ENCODE data around the gene FAM76B. TPM values are rescaled to one million over a fixed set of nuclear protein-coding genes. Genes with fewer than 3 reads are reported as not detected.

The FAM76B gene
- polyA plus RNA-seq, 2 of the 4 experiments (the other 2 are of a cell fraction): 11.4 to 33.3 TPM

DNA sequence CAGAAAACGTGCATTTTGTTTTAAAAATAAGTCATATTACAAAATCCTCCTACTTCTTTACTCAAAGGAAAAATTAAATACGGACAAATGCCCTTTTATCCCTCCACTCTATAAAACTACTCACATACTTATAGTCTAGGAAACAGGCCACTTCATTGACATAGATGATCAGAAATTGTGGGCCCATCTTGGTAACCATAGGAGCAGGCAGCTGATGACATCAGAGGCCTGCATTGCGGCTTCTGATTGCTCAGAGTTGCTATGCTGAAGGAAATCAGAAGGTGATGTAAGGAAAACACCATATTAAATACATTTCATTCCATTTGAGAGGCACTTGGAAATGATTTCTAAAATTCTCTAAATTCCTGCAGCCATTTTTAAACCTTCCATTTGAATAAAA is 27.0 kb downstream of the FAM76B start:
- ChIA-PET CTCF (interaction anchor here (2.6 to 10.7 kb wide), 2 partner anchors 608 to 695 kb away, joined by 11 to 105 read pairs; partner anchors contain the start of gene SRSF8), POLR2A (no interaction called here)
- ATAC-seq (no peak), FAIRE-seq (no peak), DNase-seq (ENCODE audit: low read depth in 1 of 2, low spot score in 1 of 2) (no peak)
- TF ChIP-seq RFX5 (IDR thresholded peaks at IDR 0.05) (no peak), TFCP2L1 (CRISPR knock-in tag; IDR thresholded peaks at IDR 0.05) (no peak), ZNF302 (CRISPR knock-in tag; IDR thresholded peaks at IDR 0.05) (no peak), MYC (IDR thresholded peaks at IDR 0.05; ENCODE audit: borderline replicate concordance, low read length) (no peak), POLR2A (IDR thresholded peaks at IDR 0.05; ENCODE audit: low read length) (no peak), FOSL2 (IDR thresholded peaks at IDR 0.05) (no peak), FOSL2 (CRISPR knock-in tag; IDR thresholded peaks at IDR 0.05) (no peak), HEYL (CRISPR knock-in tag; IDR thresholded peaks at IDR 0.05) (no peak), GATA3 (IDR thresholded peaks at IDR 0.05; ENCODE audit: borderline replicate concordance) (no peak), ZSCAN20 (CRISPR knock-in tag; IDR thresholded peaks at IDR 0.05) (no peak), POLR2AphosphoS2 (conservative IDR thresholded peaks at IDR 0.05; ENCODE audit: low read length) (no peak), EHMT2 (IDR thresholded peaks at IDR 0.05; ENCODE audit: low read depth) (no peak)
- TF ChIP-seq, protein P1, sequence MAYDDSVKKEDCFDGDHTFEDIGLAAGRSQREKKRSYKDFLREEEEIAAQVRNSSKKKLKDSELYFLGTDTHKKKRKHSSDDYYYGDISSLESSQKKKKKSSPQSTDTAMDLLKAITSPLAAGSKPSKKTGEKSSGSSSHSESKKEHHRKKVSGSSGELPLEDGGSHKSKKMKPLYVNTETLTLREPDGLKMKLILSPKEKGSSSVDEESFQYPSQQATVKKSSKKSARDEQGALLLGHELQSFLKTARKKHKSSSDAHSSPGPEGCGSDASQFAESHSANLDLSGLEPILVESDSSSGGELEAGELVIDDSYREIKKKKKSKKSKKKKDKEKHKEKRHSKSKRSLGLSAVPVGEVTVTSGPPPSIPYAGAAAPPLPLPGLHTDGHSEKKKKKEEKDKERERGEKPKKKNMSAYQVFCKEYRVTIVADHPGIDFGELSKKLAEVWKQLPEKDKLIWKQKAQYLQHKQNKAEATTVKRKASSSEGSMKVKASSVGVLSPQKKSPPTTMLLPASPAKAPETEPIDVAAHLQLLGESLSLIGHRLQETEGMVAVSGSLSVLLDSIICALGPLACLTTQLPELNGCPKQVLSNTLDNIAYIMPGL (CRISPR knock-in tag; IDR thresholded peaks at IDR 0.05; ENCODE audit: borderline replicate concordance): no peak
- TF ChIP-seq, protein P2, sequence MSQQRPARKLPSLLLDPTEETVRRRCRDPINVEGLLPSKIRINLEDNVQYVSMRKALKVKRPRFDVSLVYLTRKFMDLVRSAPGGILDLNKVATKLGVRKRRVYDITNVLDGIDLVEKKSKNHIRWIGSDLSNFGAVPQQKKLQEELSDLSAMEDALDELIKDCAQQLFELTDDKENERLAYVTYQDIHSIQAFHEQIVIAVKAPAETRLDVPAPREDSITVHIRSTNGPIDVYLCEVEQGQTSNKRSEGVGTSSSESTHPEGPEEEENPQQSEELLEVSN (IDR thresholded peaks at IDR 0.05; ENCODE audit: borderline replicate concordance, low read depth): no peak
- Histone ChIP-seq H3K9me3 (no peaks in the 10 kb centered on the region), H3K4me1 (peaks cover 3% of the 10 kb centered on the region; the same call in 1 of the 3 replicates), H3K27ac (no peak overlapping the region), H3K4me3 (no peak overlapping the region), H3K4me2 (no peak overlapping the region)
- 77% methylated on average over 3 of the region's 3 CpGs for WGBS (ENCODE audit: missing lambda C conversion rate)

DNA sequence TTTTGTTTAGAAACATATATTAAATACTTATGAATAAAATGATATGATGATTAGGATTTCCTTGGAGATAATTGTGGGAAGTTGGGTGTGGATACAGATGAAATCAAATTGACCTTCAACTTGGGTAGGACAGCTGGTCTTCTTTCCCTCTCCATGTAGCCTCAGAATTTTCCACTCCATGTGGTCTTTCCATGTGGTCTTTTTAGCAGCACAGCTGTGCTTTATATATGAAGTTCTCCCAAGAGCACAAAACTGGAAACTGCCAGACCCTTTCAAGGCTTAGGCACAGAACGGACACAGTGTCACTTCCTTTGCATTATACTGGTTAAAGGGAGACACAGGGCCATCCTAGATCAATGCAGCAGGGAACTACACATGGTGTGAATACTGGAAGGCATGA is 28.6 kb downstream of the FAM76B start:
- ChIA-PET POLR2A (no interaction called here), CTCF (interaction anchor here (1.0 to 10.7 kb wide), 2 partner anchors 11 to 607 kb away, joined by 3 to 105 read pairs; no protein-coding TSS in a partner anchor)
- no peaks in the 10 kb centered on the region for H3K4me1 ChIP-seq
- TF ChIP-seq, protein P3, sequence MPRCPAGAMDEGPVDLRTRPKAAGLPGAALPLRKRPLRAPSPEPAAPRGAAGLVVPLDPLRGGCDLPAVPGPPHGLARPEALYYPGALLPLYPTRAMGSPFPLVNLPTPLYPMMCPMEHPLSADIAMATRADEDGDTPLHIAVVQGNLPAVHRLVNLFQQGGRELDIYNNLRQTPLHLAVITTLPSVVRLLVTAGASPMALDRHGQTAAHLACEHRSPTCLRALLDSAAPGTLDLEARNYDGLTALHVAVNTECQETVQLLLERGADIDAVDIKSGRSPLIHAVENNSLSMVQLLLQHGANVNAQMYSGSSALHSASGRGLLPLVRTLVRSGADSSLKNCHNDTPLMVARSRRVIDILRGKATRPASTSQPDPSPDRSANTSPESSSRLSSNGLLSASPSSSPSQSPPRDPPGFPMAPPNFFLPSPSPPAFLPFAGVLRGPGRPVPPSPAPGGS (IDR thresholded peaks at IDR 0.05): no peak
- TF ChIP-seq FOSL2 (IDR thresholded peaks at IDR 0.05) (no peak), FOSL2 (CRISPR knock-in tag; IDR thresholded peaks at IDR 0.05) (no peak), POLR2AphosphoS2 (conservative IDR thresholded peaks at IDR 0.05; ENCODE audit: low read length) (no peak), JUNB (IDR thresholded peaks at IDR 0.05) (no peak), NPAS2 (CRISPR knock-in tag; IDR thresholded peaks at IDR 0.05; ENCODE audit: borderline replicate concordance) (no peak), ZC3H11A (IDR thresholded peaks at IDR 0.05) (no peak), NFE2L2 (conservative IDR thresholded peaks at IDR 0.05; ENCODE audit: low read length) (no peak), ZNF302 (CRISPR knock-in tag; IDR thresholded peaks at IDR 0.05) (no peak), GATA3 (IDR thresholded peaks at IDR 0.05; ENCODE audit: borderline replicate concordance) (no peak), MAZ (IDR thresholded peaks at IDR 0.05; ENCODE audit: borderline replicate concordance, low read depth, low read length) (no peak), RNF2 (IDR thresholded peaks at IDR 0.05; ENCODE audit: borderline replicate concordance, low read depth) (no peak), EP300 (IDR thresholded peaks at IDR 0.05) (no peak), HEYL (CRISPR knock-in tag; IDR thresholded peaks at IDR 0.05) (no peak)
- TF ChIP-seq, protein P4, sequence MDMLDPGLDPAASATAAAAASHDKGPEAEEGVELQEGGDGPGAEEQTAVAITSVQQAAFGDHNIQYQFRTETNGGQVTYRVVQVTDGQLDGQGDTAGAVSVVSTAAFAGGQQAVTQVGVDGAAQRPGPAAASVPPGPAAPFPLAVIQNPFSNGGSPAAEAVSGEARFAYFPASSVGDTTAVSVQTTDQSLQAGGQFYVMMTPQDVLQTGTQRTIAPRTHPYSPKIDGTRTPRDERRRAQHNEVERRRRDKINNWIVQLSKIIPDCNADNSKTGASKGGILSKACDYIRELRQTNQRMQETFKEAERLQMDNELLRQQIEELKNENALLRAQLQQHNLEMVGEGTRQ (IDR thresholded peaks at IDR 0.05): no peak
- TF ChIP-seq, protein P5, sequence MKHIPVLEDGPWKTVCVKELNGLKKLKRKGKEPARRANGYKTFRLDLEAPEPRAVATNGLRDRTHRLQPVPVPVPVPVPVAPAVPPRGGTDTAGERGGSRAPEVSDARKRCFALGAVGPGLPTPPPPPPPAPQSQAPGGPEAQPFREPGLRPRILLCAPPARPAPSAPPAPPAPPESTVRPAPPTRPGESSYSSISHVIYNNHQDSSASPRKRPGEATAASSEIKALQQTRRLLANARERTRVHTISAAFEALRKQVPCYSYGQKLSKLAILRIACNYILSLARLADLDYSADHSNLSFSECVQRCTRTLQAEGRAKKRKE (CRISPR knock-in tag; IDR thresholded peaks at IDR 0.05; ENCODE audit: low read depth): no peak
- TF ChIP-seq, protein P6, sequence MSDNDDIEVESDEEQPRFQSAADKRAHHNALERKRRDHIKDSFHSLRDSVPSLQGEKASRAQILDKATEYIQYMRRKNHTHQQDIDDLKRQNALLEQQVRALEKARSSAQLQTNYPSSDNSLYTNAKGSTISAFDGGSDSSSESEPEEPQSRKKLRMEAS (IDR thresholded peaks at IDR 0.05): no peak
- TF ChIP-seq, protein P2 (IDR thresholded peaks at IDR 0.05; ENCODE audit: borderline replicate concordance, low read depth): no peak
- TF ChIP-seq, protein P7, sequence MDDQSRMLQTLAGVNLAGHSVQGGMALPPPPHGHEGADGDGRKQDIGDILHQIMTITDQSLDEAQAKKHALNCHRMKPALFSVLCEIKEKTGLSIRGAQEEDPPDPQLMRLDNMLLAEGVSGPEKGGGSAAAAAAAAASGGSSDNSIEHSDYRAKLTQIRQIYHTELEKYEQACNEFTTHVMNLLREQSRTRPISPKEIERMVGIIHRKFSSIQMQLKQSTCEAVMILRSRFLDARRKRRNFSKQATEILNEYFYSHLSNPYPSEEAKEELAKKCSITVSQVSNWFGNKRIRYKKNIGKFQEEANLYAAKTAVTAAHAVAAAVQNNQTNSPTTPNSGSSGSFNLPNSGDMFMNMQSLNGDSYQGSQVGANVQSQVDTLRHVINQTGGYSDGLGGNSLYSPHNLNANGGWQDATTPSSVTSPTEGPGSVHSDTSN (IDR thresholded peaks at IDR 0.05): no peak
- no peak overlapping the region for H3K4me2 ChIP-seq
- no peaks in the 10 kb centered on the region for H3K9me3 ChIP-seq
- WGBS (ENCODE audit: missing lambda C conversion rate): 45% methylated on average over 1 of the region's 1 CpG
- DNase-seq (ENCODE audit: low read depth in 1 of 2, low spot score in 1 of 2) (no peak), ATAC-seq (no peak), FAIRE-seq (no peak)
- H3K27ac ChIP-seq: no peak overlapping the region
- H3K4me3 ChIP-seq: no peak overlapping the region
